Right atrium auricular region (tissue), 2 donors: ENCODE results near the gene CLTB. TPM values are rescaled to one million over a fixed set of nuclear protein-coding genes. Genes with fewer than 3 reads are reported as not detected.
"Not testable (repeated sequence)": the region's sequence is repeated elsewhere in the genome, so short reads cannot be mapped to it uniquely, and the experiment has no call there.

ENCODE experiments used
- DNase-seq: peaks from one replicate; pipeline ENCODE4 v3.0.0-alpha.2; 2019; ENCODE audit warnings: low spot score
- H3K27ac ChIP-seq, 2 donors: fragments of 200-600 bp; sonication (generic); 1 replicate in 1 of 2; 2 replicates in 1 of 2; pipeline ENCODE4 v1.5.1; 2016 to 2019
- H3K27me3 ChIP-seq, 2 donors: fragments of 200-600 bp; sonication (generic); one replicate each; pipeline versions ENCODE4 v1.5.1 to v1.6.0; 2017 to 2019
- H3K36me3 ChIP-seq: fragments of 200-600 bp; sonication (generic); one replicate; pipeline ENCODE4 v1.5.1; 2016
- H3K4me1 ChIP-seq, 2 donors: fragments of 200-600 bp; sonication (generic); one replicate each; pipeline versions ENCODE4 v1.5.1 to v1.6.0; 2017 to 2019
- H3K4me3 ChIP-seq, 2 donors: fragments of 200-600 bp; sonication (generic); 1 replicate in 1 of 2; 2 replicates in 1 of 2; pipeline ENCODE4 v1.5.1; 2017 to 2019; ENCODE audit warnings: mild to moderate bottlenecking in 1 of 2, moderate library complexity in 1 of 2
- H3K9me3 ChIP-seq, 2 donors: fragments of 200-600 bp; sonication (generic); one replicate each; pipeline ENCODE4 v1.5.1; 2019
- CTCF ChIP-seq, 2 donors: fragments of 200-600 bp; sonication (generic); IDR thresholded peaks; one replicate each; pipeline ENCODE4 v1.5.1; 2019; ENCODE audit warnings: antibody characterized with exemption in 2 of 2
- total RNA-seq, 2 donors: library from RNA; depleted of rRNA; stranded (reverse); fragments of >200 nt; gene quantifications; one replicate each; pipeline ENCODE4 v1.1.0, GENCODE V29; 2016

Gene CLTB
- total RNA-seq, 2 donors from 2014 or later = 241 to 341 TPM

GRCh38 chr5:176444742-176445141 is 28.4 kb upstream of the CLTB start:
- no peak for DNase-seq
- Histone ChIP-seq H3K36me3 (no peaks in the 10 kb centered on the region), H3K4me1 (peaks cover 0 to 19% of the 10 kb centered on the region in 2 donors), H3K9me3 (no peaks in the 10 kb centered on the region), H3K27me3 (no peaks in the 10 kb centered on the region), H3K4me3 (no peak overlapping the region), H3K27ac (no peak overlapping the region)
- no peak for TF ChIP-seq CTCF (IDR thresholded peaks at IDR 0.05)

- H3K9me3 ChIP-seq, H3K27ac ChIP-seq, DNase-seq, H3K27me3 ChIP-seq, H3K4me1 ChIP-seq, H3K4me3 ChIP-seq, H3K36me3 ChIP-seq: not testable (repeated sequence)
These were observed 26.6 kb upstream of the CLTB start for GRCh38 chr5:176442911-176443310.

GRCh38 chr5:176441921-176442323 is 25.6 kb upstream of the CLTB start:
- Histone ChIP-seq H3K36me3 (no peaks in the 10 kb centered on the region), H3K4me1 (peaks cover 0 to 4% of the 10 kb centered on the region in 2 donors), H3K9me3 (no peaks in the 10 kb centered on the region), H3K27me3 (no peaks in the 10 kb centered on the region), H3K4me3 (no peak overlapping the region), H3K27ac (no peak overlapping the region)
- no peak for TF ChIP-seq CTCF (IDR thresholded peaks at IDR 0.05)
- no peak for DNase-seq

GRCh38 chr5:176440927-176441706 is 24.8 kb upstream of the CLTB start:
- Histone ChIP-seq H3K4me3 (no peak overlapping the region), H3K36me3 (no peaks in the 10 kb centered on the region), H3K27ac (no peak overlapping the region), H3K4me1 (no peaks in the 10 kb centered on the region), H3K27me3 (no peaks in the 10 kb centered on the region), H3K9me3 (no peaks in the 10 kb centered on the region)
- no peak for DNase-seq
- TF ChIP-seq CTCF (IDR thresholded peaks at IDR 0.05) = no peak

GRCh38 chr5:176438959-176439757 is 22.8 kb upstream of the CLTB start:
- H3K27me3 ChIP-seq = no peaks in the 10 kb centered on the region
- no peaks in the 10 kb centered on the region for H3K9me3 ChIP-seq
- H3K4me1 ChIP-seq = no peaks in the 10 kb centered on the region
- no peaks in the 10 kb centered on the region for H3K36me3 ChIP-seq
- no peak overlapping the region for H3K27ac ChIP-seq
- no peak for DNase-seq
- no peak for TF ChIP-seq CTCF (IDR thresholded peaks at IDR 0.05)
- H3K4me3 ChIP-seq = no peak overlapping the region

GRCh38 chr5:176436656-176437055 is 20.3 kb upstream of the CLTB start:
- no peak for TF ChIP-seq CTCF (IDR thresholded peaks at IDR 0.05)
- H3K4me3 ChIP-seq = no peak overlapping the region
- H3K36me3 ChIP-seq = no peaks in the 10 kb centered on the region
- H3K4me1 ChIP-seq = no peaks in the 10 kb centered on the region
- no peak overlapping the region for H3K27ac ChIP-seq
- DNase-seq = no peak
- no peaks in the 10 kb centered on the region for H3K9me3 ChIP-seq
- no peaks in the 10 kb centered on the region for H3K27me3 ChIP-seq
